WTC11 (cell line): ENCODE measurements around the gene ZNF429.
"Not testable (repeated sequence)": the region's sequence is repeated elsewhere in the genome, so short reads cannot be mapped to it uniquely, and the experiment has no call there.

Source experiments
- PRDM15 ChIP-seq: sonication (generic); formaldehyde crosslinking; IDR thresholded peaks from 2 replicates; pipeline ENCODE4 v1.8.0; 2022; ENCODE audit warnings: missing genetic modification reagents
- TF ChIP-seq, protein P1 (sequence below): fragments of 200-600 bp; IDR thresholded peaks from 2 replicates; pipeline ENCODE4 v1.8.0; 2022; ENCODE audit warnings: antibody characterized with exemption

DNA sequence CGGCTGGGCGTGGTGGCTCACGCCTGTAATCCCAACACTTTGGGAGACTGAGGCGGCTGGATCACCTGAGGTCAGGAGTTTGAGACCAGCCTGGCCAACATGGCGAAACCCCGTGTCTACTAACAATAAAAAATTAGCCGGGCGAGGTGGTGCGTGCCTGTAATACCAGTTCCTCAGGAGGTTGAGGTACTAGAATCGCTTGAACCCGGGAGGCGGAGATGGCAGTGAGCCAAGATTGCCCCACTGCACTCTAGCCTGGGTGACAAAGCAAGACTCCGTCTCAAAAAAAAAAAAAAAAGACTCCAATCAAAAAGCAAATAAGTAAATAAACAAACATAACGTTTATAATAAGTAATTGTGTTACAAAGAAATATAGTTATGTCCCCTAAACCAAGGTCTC is 23.0 kb upstream of the ZNF429 start:
- not testable (repeated sequence) for TF ChIP-seq PRDM15 (CRISPR knock-in tag)
- TF ChIP-seq, protein P1, sequence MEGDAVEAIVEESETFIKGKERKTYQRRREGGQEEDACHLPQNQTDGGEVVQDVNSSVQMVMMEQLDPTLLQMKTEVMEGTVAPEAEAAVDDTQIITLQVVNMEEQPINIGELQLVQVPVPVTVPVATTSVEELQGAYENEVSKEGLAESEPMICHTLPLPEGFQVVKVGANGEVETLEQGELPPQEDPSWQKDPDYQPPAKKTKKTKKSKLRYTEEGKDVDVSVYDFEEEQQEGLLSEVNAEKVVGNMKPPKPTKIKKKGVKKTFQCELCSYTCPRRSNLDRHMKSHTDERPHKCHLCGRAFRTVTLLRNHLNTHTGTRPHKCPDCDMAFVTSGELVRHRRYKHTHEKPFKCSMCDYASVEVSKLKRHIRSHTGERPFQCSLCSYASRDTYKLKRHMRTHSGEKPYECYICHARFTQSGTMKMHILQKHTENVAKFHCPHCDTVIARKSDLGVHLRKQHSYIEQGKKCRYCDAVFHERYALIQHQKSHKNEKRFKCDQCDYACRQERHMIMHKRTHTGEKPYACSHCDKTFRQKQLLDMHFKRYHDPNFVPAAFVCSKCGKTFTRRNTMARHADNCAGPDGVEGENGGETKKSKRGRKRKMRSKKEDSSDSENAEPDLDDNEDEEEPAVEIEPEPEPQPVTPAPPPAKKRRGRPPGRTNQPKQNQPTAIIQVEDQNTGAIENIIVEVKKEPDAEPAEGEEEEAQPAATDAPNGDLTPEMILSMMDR = not testable (repeated sequence)
